Measurements from ENCODE around the gene ZNF892.
"Not testable (repeated sequence)": the region's sequence is repeated elsewhere in the genome, so short reads cannot be mapped to it uniquely, and the experiment has no call there.

ZNF892 gene

GRCh38 chr2:95240556-95240955 is 33.2 kb downstream of the ZNF892 start:
- H3K4me3 ChIP-seq (ENCODE audit: low read length) = no peak overlapping the region
- no peak for TF ChIP-seq CTCF (IDR thresholded peaks at IDR 0.05; ENCODE audit: insufficient read depth, low read depth, low read length, missing control alignments)
- peak; percentile 20 for DNase-seq (ENCODE audit: low read depth)

- H3K4me3 ChIP-seq (ENCODE audit: low read length); DNase-seq (ENCODE audit: low read depth): not testable (repeated sequence)
Measured at GRCh38 chr2:95242084-95242483, 34.8 kb downstream of the ZNF892 start.
